HCT116 (cell line): Measurements from ENCODE around the gene C1orf53. TPM values are rescaled to one million over a fixed set of nuclear protein-coding genes. Genes with fewer than 3 reads are reported as not detected.

Source experiments
- ATAC-seq: fragments of 200-7000 bp; cut with Tn5 transposase; 2 replicates; pipeline ENCODE4 v1.9.1; 2020; ENCODE audit warnings: mild to moderate bottlenecking, moderate library complexity
- BruUV-seq: library from RNA; stranded (reverse); fragments of 400-500 nt; replicated peaks from 2 replicates; lab custom pipeline; 2021; lab: Mats Ljungman, UMichigan
- CTCF ChIA-PET: fragments of 300-600 bp; sonication (Branson Sonifier 250); formaldehyde crosslinking; loops from one replicate; lab custom pipeline; 2021; ENCODE audit warnings: antibody characterized with exemption; lab: Charles Lee
- POLR2A ChIA-PET: fragments of 300-600, 350-600 bp; sonication (Branson Sonifier 250); formaldehyde crosslinking; loops from one replicate; lab custom pipeline; 2021; ENCODE audit warnings: antibody characterized with exemption; lab: Charles Lee
- RAD21 ChIA-PET, 2 experiments: fragments of 300-600 bp; sonication (Branson Sonifier 250); formaldehyde crosslinking; loops; one replicate each; lab custom pipeline; 2023; ENCODE audit warnings: low total read pairs in 2 of 2; ENCODE audit not compliant: uncharacterized antibody in 2 of 2, unreplicated experiment in 2 of 2, low non-redundant PET in 1 of 2; lab: Charles Lee
- DNase-seq: peaks from one replicate; pipeline ENCODE4 v3.0.0-alpha.2; 2010; ENCODE audit warnings: low read depth, low spot score
- H2AFZ ChIP-seq: fragments of 200-600 bp; shearing (Covaris generic), sonication (generic); 2 replicates; pipeline ENCODE4 v1.6.1; 2017; ENCODE audit warnings: low read depth, mixed run types, mixed read lengths, antibody characterized with exemption, low read length; ENCODE audit not compliant: poor library complexity, severe bottlenecking
- H3K27ac ChIP-seq: 2 replicates; pipeline ENCODE4 v1.5.1; 2012; ENCODE audit warnings: low read depth, low read length
- H3K27me3 ChIP-seq: fragments of 200-600 bp; sonication (generic); 2 replicates; pipeline ENCODE4 v1.6.1; 2016; ENCODE audit warnings: mixed run types, low read length, mixed read lengths; ENCODE audit not compliant: insufficient read depth
- H3K36me3 ChIP-seq, 2 experiments: fragments of 200-500 bp in 1 of 2; fragments of 200-600 bp in 1 of 2; sonication (Bioruptor generic) in 1 of 2; sonication (generic) in 1 of 2; 2 replicates each; pipeline versions ENCODE4 v1.5.1 to v1.6.1; 2014 to 2016; ENCODE audit warnings: low read length in 2 of 2, inconsistent platforms in 1 of 2, mixed read lengths in 1 of 2, mixed run types in 1 of 2; ENCODE audit not compliant: insufficient read depth in 2 of 2, control insufficient read depth in 1 of 2
- H3K4me1 ChIP-seq, 2 experiments: fragments of 200-600 bp in 1 of 2; sonication (generic) in 1 of 2; 2 replicates each; pipeline versions ENCODE4 v1.5.1 to v1.6.1; 2012 to 2017; ENCODE audit warnings: low read length in 2 of 2, inconsistent platforms in 1 of 2, mild to moderate bottlenecking in 1 of 2, mixed read lengths in 1 of 2, mixed run types in 1 of 2, moderate library complexity in 1 of 2; ENCODE audit not compliant: insufficient read depth in 2 of 2, control insufficient read depth in 1 of 2
- H3K4me2 ChIP-seq: fragments of 200-600 bp; sonication (generic); 2 replicates; pipeline ENCODE4 v1.6.1; 2017; ENCODE audit warnings: mixed run types, low read length, mixed read lengths
- H3K4me3 ChIP-seq, 2 experiments: fragments of 200-600 bp in 1 of 2; sonication (generic) in 1 of 2; replicated peaks in 1 of 2; 2 replicates each; pipeline ENCODE4 v1.5.1; 2011 to 2016; ENCODE audit warnings: low read length in 2 of 2, control low read depth in 1 of 2, low read depth in 1 of 2, mild to moderate bottlenecking in 1 of 2, mixed read lengths in 1 of 2, mixed run types in 1 of 2
- H3K79me2 ChIP-seq: fragments of 200-600 bp; sonication (generic); 2 replicates; pipeline ENCODE4 v1.6.1; 2017; ENCODE audit warnings: mild to moderate bottlenecking, mixed run types, low read length, moderate library complexity, mixed read lengths; ENCODE audit not compliant: insufficient read depth
- H3K9ac ChIP-seq: fragments of 200-600 bp; sonication (generic); 2 replicates; pipeline ENCODE4 v1.6.1; 2016; ENCODE audit warnings: low read length, mixed read lengths
- H3K9me2 ChIP-seq: fragments of 200-600 bp; sonication (generic), shearing (Covaris generic); 2 replicates; pipeline ENCODE4 v1.6.1; 2017; ENCODE audit warnings: mixed run types, mild to moderate bottlenecking, moderate library complexity; ENCODE audit not compliant: insufficient read depth
- H3K9me3 ChIP-seq, 2 experiments: fragments of 200-500 bp in 1 of 2; fragments of 200-600 bp in 1 of 2; sonication (Bioruptor generic) in 1 of 2; sonication (generic) in 1 of 2; 2 replicates each; pipeline ENCODE4 v1.6.1; 2014 to 2017; ENCODE audit warnings: low read length in 2 of 2, mixed read lengths in 2 of 2, inconsistent platforms in 1 of 2, low read depth in 1 of 2, mild to moderate bottlenecking in 1 of 2, mixed run types in 1 of 2, moderate library complexity in 1 of 2; ENCODE audit not compliant: control insufficient read depth in 1 of 2, insufficient read depth in 1 of 2
- H4K20me1 ChIP-seq: fragments of 200-600 bp; sonication (generic), shearing (Covaris generic); 2 replicates; pipeline ENCODE4 v1.6.1; 2017; ENCODE audit warnings: mixed run types, mild to moderate bottlenecking, moderate library complexity; ENCODE audit not compliant: insufficient read depth
- CBX3 ChIP-seq: IDR thresholded peaks from 2 replicates; pipeline ENCODE4 v1.6.1; 2012; ENCODE audit warnings: low read depth
- EGR1 ChIP-seq: IDR thresholded peaks from 2 replicates; pipeline ENCODE4 v1.6.1; 2012; ENCODE audit warnings: low read depth
- ELF1 ChIP-seq: IDR thresholded peaks from 2 replicates; pipeline ENCODE4 v1.6.1; 2012; ENCODE audit warnings: low read depth, borderline replicate concordance
- EZH2 ChIP-seq: fragments of 200-600 bp; sonication (generic); IDR thresholded peaks from 2 replicates; pipeline ENCODE4 v1.6.1; 2017; ENCODE audit warnings: antibody characterized with exemption, mixed run types
- FOSL1 ChIP-seq: IDR thresholded peaks from 2 replicates; pipeline ENCODE4 v1.6.1; 2012; ENCODE audit warnings: low read depth
- JUND ChIP-seq: IDR thresholded peaks from 2 replicates; pipeline ENCODE4 v1.6.1; 2012
- RAD21 ChIP-seq: IDR thresholded peaks from 2 replicates; pipeline ENCODE4 v1.6.1; 2012; ENCODE audit warnings: low read depth, mild to moderate bottlenecking
- SP1 ChIP-seq: IDR thresholded peaks from 2 replicates; pipeline ENCODE4 v1.6.1; 2012; ENCODE audit warnings: low read depth
- SRF ChIP-seq: IDR thresholded peaks from 2 replicates; pipeline ENCODE4 v1.6.1; 2012; ENCODE audit warnings: low read depth
- ZFX ChIP-seq: fragments of 450-650 bp; IDR thresholded peaks from 2 replicates; pipeline ENCODE4 v1.6.1; 2017
- ZNF274 ChIP-seq: fragments of 200-500 bp; sonication (Bioruptor generic); IDR thresholded peaks from 2 replicates; pipeline ENCODE4 v1.6.1; 2014; ENCODE audit warnings: mild to moderate bottlenecking, low read depth, low read length, inconsistent platforms
- intact Hi-C: fragments of 100-400 bp; cut with micrococcal nuclease; formaldehyde crosslinking; loops from 2 replicates; pipeline ENCODE4 v1.10.0; 2022
- total RNA-seq: library from RNA; stranded (reverse); gene quantifications from one replicate; pipeline ENCODE4 v1.2.1, GENCODE V29; 2021; ENCODE audit not compliant: unreplicated experiment
- TF ChIP-seq, protein P1 (sequence below): IDR thresholded peaks from 2 replicates; pipeline ENCODE4 v1.6.1; 2011; ENCODE audit warnings: mild to moderate bottlenecking, low read length, moderate library complexity; ENCODE audit not compliant: insufficient replicate concordance; ENCODE audit errors: extremely low read depth
- TF ChIP-seq, protein P2 (sequence below): IDR thresholded peaks from 2 replicates; pipeline ENCODE4 v1.6.1; 2012

Gene C1orf53
- total RNA-seq, 1 experiment from 2014 or later = 4.2 TPM

DNA sequence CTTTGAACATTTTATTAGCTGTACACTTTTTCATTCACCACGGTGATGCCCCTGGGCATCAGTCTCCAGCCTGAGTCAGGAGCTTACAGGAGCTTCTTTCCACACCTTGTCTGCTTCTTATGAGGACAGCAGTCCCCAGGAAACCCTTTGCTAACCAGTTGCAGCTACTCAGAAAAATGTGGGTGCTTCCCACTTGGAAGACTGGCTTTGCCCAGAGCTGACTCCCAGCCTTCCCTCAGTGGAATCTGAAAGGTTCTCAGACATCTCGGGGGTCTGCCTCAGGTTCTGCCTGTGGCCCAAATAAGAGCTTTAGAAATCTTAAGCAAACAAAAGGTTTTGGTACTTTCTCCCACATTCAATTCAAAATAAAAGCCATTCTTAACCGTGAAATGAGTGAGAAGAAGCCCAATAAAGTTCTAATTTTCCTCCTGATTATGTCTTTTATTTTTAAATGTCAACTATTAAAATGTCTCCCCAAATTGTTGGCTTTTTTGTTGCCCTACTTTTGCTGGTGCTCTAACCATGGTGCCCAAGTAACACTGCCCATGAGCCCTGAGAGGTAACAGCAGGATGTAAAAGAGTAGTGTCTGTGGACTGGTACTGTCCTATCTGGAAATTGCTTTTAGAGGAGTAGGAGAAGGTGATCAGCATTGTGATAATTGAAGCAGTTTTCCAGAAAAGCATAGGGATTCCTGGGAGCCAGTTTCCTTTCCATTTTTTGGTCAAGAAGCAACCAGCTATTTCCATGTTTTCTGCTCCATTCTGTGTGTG lies 5.6 kb downstream of the C1orf53 start:
- no TSS peak for BruUV-seq
- TF ChIP-seq SRF (no peak), EZH2 (no peak), ZFX (no peak)
- Histone ChIP-seq H3K36me3 (no peaks in the 10 kb centered on the region), H2AFZ (peak overlapping the region; percentile 57), H3K27ac (no peak overlapping the region), H3K9ac (no peak overlapping the region), H3K4me1 (peaks cover 3 to 15% of the 10 kb centered on the region in 2 experiments; a peak in 2 of 4 replicates), H3K4me3 (peak overlapping the region in 1 of 2 experiments; percentile 48; a peak in 3 of 4 replicates), H3K79me2 (no peaks in the 10 kb centered on the region), H3K4me2 (peak overlapping the region; percentile 68), H3K27me3 (peaks cover 9% of the 10 kb centered on the region; the same call in 1 of the 2 replicates), H3K9me3 (no peaks in the 10 kb centered on the region), H3K9me2 (no peaks in the 10 kb centered on the region), H4K20me1 (no peaks in the 10 kb centered on the region)
- intact Hi-C loops = no loop called here
- ATAC-seq (peak; percentile 33), DNase-seq (no peak)
- ChIA-PET POLR2A (no interaction called here), RAD21 (no interaction called here), CTCF (interaction anchor here (1.4 to 1.5 kb wide), 2 partner anchors 8 to 17 kb away, joined by 3 to 4 read pairs; no protein-coding TSS in a partner anchor)

- ATAC-seq (peak; percentile 81), DNase-seq (no peak)
- Histone ChIP-seq H3K79me2 (no peaks in the 10 kb centered on the region), H3K4me3 (peak overlapping the region; percentile 19 to 48), H4K20me1 (no peaks in the 10 kb centered on the region), H2AFZ (peak overlapping the region; percentile 57), H3K36me3 (no peaks in the 10 kb centered on the region), H3K9me2 (no peaks in the 10 kb centered on the region), H3K27me3 (peaks cover 9% of the 10 kb centered on the region; the same call in 1 of the 2 replicates), H3K9me3 (no peaks in the 10 kb centered on the region), H3K9ac (no peak overlapping the region), H3K4me2 (peak overlapping the region; percentile 68), H3K27ac (no peak overlapping the region), H3K4me1 (peaks cover 0 to 8% of the 10 kb centered on the region in 2 experiments; a peak in 1 of 4 replicates)
- no TSS peak for BruUV-seq
- CTCF ChIA-PET = interaction anchor here (1.7 kb wide), 1 partner anchor 40 kb away, joined by 5 read pairs; no protein-coding TSS in a partner anchor
- TF ChIP-seq ZNF274 = no peak
- no peak for TF ChIP-seq CBX3
- TF ChIP-seq, protein P1, sequence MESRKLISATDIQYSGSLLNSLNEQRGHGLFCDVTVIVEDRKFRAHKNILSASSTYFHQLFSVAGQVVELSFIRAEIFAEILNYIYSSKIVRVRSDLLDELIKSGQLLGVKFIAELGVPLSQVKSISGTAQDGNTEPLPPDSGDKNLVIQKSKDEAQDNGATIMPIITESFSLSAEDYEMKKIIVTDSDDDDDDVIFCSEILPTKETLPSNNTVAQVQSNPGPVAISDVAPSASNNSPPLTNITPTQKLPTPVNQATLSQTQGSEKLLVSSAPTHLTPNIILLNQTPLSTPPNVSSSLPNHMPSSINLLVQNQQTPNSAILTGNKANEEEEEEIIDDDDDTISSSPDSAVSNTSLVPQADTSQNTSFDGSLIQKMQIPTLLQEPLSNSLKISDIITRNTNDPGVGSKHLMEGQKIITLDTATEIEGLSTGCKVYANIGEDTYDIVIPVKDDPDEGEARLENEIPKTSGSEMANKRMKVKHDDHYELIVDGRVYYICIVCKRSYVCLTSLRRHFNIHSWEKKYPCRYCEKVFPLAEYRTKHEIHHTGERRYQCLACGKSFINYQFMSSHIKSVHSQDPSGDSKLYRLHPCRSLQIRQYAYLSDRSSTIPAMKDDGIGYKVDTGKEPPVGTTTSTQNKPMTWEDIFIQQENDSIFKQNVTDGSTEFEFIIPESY = no peak
- no peak for TF ChIP-seq ELF1
- no peak for TF ChIP-seq SP1
- TF ChIP-seq RAD21 = no peak
- no peak for TF ChIP-seq JUND
- TF ChIP-seq EGR1 = no peak
- TF ChIP-seq, protein P2, sequence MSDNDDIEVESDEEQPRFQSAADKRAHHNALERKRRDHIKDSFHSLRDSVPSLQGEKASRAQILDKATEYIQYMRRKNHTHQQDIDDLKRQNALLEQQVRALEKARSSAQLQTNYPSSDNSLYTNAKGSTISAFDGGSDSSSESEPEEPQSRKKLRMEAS = no peak
- TF ChIP-seq FOSL1 = no peak
- RAD21 ChIA-PET = no interaction called here
- intact Hi-C loops = no loop called here
- POLR2A ChIA-PET = no interaction called here
Measured at GRCh38 chr1:197908716-197909220, 6.3 kb downstream of the C1orf53 start.
